HEK293 (cell line): ENCODE measurements around the gene PFDN6.

ENCODE experiments used
- CTCF ChIA-PET: fragments of 350-600 bp; formaldehyde crosslinking; extraction: SDS; loops from one replicate; lab custom pipeline; 2021; ENCODE audit warnings: antibody characterized with exemption; lab: Yijun Ruan, JAX
- POLR2A ChIA-PET: fragments of 300-600 bp; formaldehyde crosslinking; extraction: SDS; loops from one replicate; lab custom pipeline; 2020; ENCODE audit warnings: antibody characterized with exemption, inconsistent platforms; lab: Yijun Ruan, JAX
- H3K27ac ChIP-seq: fragments of 200-500 bp; sonication (Bioruptor generic); 2 replicates; pipeline ENCODE4 v1.5.1; 2014; ENCODE audit warnings: low read depth, low read length, control low read depth, inconsistent platforms; ENCODE audit errors: extremely low read depth
- H3K36me3 ChIP-seq, 2 experiments: fragments of 200-500 bp in 1 of 2; sonication (Bioruptor generic) in 1 of 2; 1 replicate in 1 of 2; 2 replicates in 1 of 2; pipeline ENCODE4 v1.5.1; 2014 to 2017; ENCODE audit warnings: inconsistent platforms in 2 of 2, low read length in 2 of 2; ENCODE audit not compliant: control insufficient read depth in 2 of 2, insufficient read depth in 1 of 2
- H3K4me1 ChIP-seq: fragments of 200-500 bp; sonication (Bioruptor generic); 2 replicates; pipeline ENCODE4 v1.5.1; 2014; ENCODE audit warnings: mild to moderate bottlenecking, low read length, inconsistent platforms; ENCODE audit not compliant: control insufficient read depth, insufficient read depth
- H3K4me3 ChIP-seq: 2 replicates; pipeline ENCODE4 v1.5.1; 2011; ENCODE audit warnings: low read depth, mild to moderate bottlenecking, control low read depth, low read length, moderate library complexity
- H3K9me3 ChIP-seq: fragments of 200-500 bp; sonication (Bioruptor generic); 2 replicates; pipeline ENCODE4 v1.5.1; 2014; ENCODE audit warnings: low read depth, low read length, inconsistent platforms; ENCODE audit not compliant: control insufficient read depth, insufficient read depth
- IKZF3 ChIP-seq: fragments of 450-650 bp; IDR thresholded peaks from 2 replicates; pipeline ENCODE4 v1.5.0; 2018; ENCODE audit warnings: missing biosample characterization, mild to moderate bottlenecking, missing genetic modification characterization, moderate library complexity
- PRDM1 ChIP-seq: fragments of 450-650 bp; formaldehyde crosslinking; IDR thresholded peaks from 2 replicates; pipeline ENCODE4; 2016; ENCODE audit warnings: missing biosample characterization, missing genetic modification characterization
- ZEB2 ChIP-seq: fragments of 450-650 bp; formaldehyde crosslinking; IDR thresholded peaks from 2 replicates; pipeline ENCODE4 v1.5.1; 2016; ENCODE audit warnings: missing biosample characterization, missing genetic modification characterization
- ZFP69B ChIP-seq: fragments of 450-650 bp; formaldehyde crosslinking; IDR thresholded peaks from 2 replicates; pipeline ENCODE4 v1.5.1; 2016; ENCODE audit warnings: missing biosample characterization, missing genetic modification characterization
- ZNF211 ChIP-seq: fragments of 450-650 bp; formaldehyde crosslinking; IDR thresholded peaks from 2 replicates; pipeline ENCODE4 v1.5.1; 2016; ENCODE audit warnings: low read depth, missing biosample characterization, missing genetic modification characterization
- ZNF274 ChIP-seq, 2 experiments: fragments of 200-500 bp in 1 of 2; fragments of 450-650 bp in 1 of 2; sonication (Bioruptor generic) in 1 of 2; formaldehyde crosslinking in 1 of 2; IDR thresholded peaks; 2 replicates each; pipeline versions ENCODE4 v1.5.1 to v1.6.1; 2014 to 2016; ENCODE audit warnings: borderline replicate concordance in 1 of 2, inconsistent platforms in 1 of 2, low read length in 1 of 2, missing biosample characterization in 1 of 2, missing genetic modification characterization in 1 of 2
- ZNF311 ChIP-seq: fragments of 450-650 bp; formaldehyde crosslinking; IDR thresholded peaks from 2 replicates; pipeline ENCODE4 v1.5.1; 2017; ENCODE audit warnings: missing biosample characterization, missing genetic modification characterization, borderline replicate concordance
- ZNF391 ChIP-seq: fragments of 450-650 bp; formaldehyde crosslinking; IDR thresholded peaks from 2 replicates; pipeline ENCODE4 v1.5.1; 2016; ENCODE audit warnings: low read depth, missing biosample characterization, missing genetic modification characterization, borderline replicate concordance
- ZNF48 ChIP-seq: fragments of 450-650 bp; formaldehyde crosslinking; IDR thresholded peaks from 2 replicates; pipeline ENCODE4 v1.5.1; 2016; ENCODE audit warnings: missing biosample characterization, missing genetic modification characterization
- ZNF488 ChIP-seq: fragments of 450-650 bp; formaldehyde crosslinking; IDR thresholded peaks from 2 replicates; pipeline ENCODE4 v1.5.1; 2016; ENCODE audit warnings: missing biosample characterization, missing genetic modification characterization
- ZNF529 ChIP-seq: fragments of 450-650 bp; formaldehyde crosslinking; IDR thresholded peaks from 2 replicates; pipeline ENCODE4 v1.5.1; 2017; ENCODE audit warnings: missing genetic modification characterization, missing biosample characterization; ENCODE audit not compliant: insufficient replicate concordance
- ZNF561 ChIP-seq: fragments of 450-650 bp; IDR thresholded peaks from 2 replicates; pipeline ENCODE4 v1.5.1; 2018; ENCODE audit warnings: missing biosample characterization, missing genetic modification characterization, borderline replicate concordance
- ZNF571 ChIP-seq: fragments of 450-650 bp; formaldehyde crosslinking; IDR thresholded peaks from 2 replicates; pipeline ENCODE4 v1.5.0; 2017; ENCODE audit warnings: missing biosample characterization, missing genetic modification characterization
- ZNF626 ChIP-seq: fragments of 450-650 bp; sonication (Bioruptor Pico); formaldehyde crosslinking; IDR thresholded peaks from 2 replicates; pipeline ENCODE4 v1.5.1; 2018; ENCODE audit warnings: missing biosample characterization, missing genetic modification characterization, inconsistent platforms
- ZNF658 ChIP-seq: fragments of 450-650 bp; formaldehyde crosslinking; IDR thresholded peaks from 2 replicates; pipeline ENCODE4; 2016; ENCODE audit warnings: missing biosample characterization, missing genetic modification characterization
- ZNF677 ChIP-seq: fragments of 450-650 bp; IDR thresholded peaks from 2 replicates; pipeline ENCODE4 v1.5.0; 2018; ENCODE audit warnings: missing biosample characterization, mild to moderate bottlenecking, missing genetic modification characterization, moderate library complexity
- ZNF747 ChIP-seq: fragments of 450-650 bp; formaldehyde crosslinking; IDR thresholded peaks from 2 replicates; pipeline ENCODE4 v1.5.1; 2016; ENCODE audit warnings: missing biosample characterization, missing genetic modification characterization
- ZNF768 ChIP-seq: fragments of 450-650 bp; formaldehyde crosslinking; IDR thresholded peaks from 2 replicates; pipeline ENCODE4 v1.5.1; 2018; ENCODE audit warnings: missing biosample characterization, mild to moderate bottlenecking, missing genetic modification characterization
- ZNF776 ChIP-seq: fragments of 450-650 bp; formaldehyde crosslinking; IDR thresholded peaks from 2 replicates; pipeline ENCODE4 v1.5.0; 2017; ENCODE audit warnings: missing biosample characterization, missing genetic modification characterization, borderline replicate concordance
- ZNF791 ChIP-seq: fragments of 450-650 bp; formaldehyde crosslinking; IDR thresholded peaks from 2 replicates; pipeline ENCODE4 v1.5.1; 2016; ENCODE audit warnings: missing biosample characterization, missing genetic modification characterization
- TF ChIP-seq, protein P1 (sequence below): fragments of 450-650 bp; formaldehyde crosslinking; IDR thresholded peaks from 2 replicates; pipeline ENCODE4 v1.5.1; 2016; ENCODE audit warnings: missing biosample characterization, missing genetic modification characterization
- TF ChIP-seq, protein P2 (sequence below): fragments of 450-650 bp; IDR thresholded peaks from 2 replicates; pipeline ENCODE4 v1.5.1; 2018; ENCODE audit warnings: missing biosample characterization, missing genetic modification characterization
- TF ChIP-seq, protein P3 (sequence below): fragments of 450-650 bp; formaldehyde crosslinking; IDR thresholded peaks from 2 replicates; pipeline ENCODE4 v1.5.1; 2016; ENCODE audit warnings: missing biosample characterization, missing genetic modification characterization
- TF ChIP-seq, protein P4 (sequence below): fragments of 450-650 bp; formaldehyde crosslinking; IDR thresholded peaks from 2 replicates; pipeline ENCODE4 v1.5.1; 2016; ENCODE audit warnings: missing biosample characterization, missing genetic modification characterization

Gene PFDN6

DNA sequence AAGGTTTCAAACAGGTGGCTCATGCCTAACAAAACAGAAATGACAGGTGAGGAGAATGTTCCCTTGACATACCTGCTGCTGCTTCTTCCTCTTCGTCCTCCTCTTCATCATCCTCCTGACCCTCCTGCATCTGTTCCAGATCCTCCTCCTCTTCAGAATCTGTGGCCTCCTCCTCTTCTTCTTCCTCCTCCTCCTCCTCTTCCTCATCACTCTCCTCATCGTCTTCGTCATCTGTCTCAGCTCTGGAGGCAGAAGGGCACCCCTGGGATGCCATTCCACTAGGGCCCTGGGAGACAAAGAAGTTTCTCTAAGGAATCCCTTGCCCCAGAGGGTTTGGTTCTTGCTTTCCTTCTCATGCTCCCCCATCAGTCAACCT lies 30.5 kb downstream of the PFDN6 start (continued):
- TF ChIP-seq ZNF571 (tag by site-specific recombination) (no peak), ZNF658 (tag by site-specific recombination) (no peak)
- TF ChIP-seq, protein P1, sequence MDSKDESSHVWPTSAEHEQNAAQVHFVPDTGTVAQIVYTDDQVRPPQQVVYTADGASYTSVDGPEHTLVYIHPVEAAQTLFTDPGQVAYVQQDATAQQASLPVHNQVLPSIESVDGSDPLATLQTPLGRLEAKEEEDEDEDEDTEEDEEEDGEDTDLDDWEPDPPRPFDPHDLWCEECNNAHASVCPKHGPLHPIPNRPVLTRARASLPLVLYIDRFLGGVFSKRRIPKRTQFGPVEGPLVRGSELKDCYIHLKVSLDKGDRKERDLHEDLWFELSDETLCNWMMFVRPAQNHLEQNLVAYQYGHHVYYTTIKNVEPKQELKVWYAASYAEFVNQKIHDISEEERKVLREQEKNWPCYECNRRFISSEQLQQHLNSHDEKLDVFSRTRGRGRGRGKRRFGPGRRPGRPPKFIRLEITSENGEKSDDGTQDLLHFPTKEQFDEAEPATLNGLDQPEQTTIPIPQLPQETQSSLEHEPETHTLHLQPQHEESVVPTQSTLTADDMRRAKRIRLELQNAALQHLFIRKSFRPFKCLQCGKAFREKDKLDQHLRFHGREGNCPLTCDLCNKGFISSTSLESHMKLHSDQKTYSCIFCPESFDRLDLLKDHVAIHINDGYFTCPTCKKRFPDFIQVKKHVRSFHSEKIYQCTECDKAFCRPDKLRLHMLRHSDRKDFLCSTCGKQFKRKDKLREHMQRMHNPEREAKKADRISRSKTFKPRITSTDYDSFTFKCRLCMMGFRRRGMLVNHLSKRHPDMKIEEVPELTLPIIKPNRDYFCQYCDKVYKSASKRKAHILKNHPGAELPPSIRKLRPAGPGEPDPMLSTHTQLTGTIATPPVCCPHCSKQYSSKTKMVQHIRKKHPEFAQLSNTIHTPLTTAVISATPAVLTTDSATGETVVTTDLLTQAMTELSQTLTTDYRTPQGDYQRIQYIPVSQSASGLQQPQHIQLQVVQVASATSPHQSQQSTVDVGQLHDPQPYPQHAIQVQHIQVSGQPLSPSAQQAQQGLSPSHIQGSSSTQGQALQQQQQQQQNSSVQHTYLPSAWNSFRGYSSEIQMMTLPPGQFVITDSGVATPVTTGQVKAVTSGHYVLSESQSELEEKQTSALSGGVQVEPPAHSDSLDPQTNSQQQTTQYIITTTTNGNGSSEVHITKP: no peak
- TF ChIP-seq, protein P2, sequence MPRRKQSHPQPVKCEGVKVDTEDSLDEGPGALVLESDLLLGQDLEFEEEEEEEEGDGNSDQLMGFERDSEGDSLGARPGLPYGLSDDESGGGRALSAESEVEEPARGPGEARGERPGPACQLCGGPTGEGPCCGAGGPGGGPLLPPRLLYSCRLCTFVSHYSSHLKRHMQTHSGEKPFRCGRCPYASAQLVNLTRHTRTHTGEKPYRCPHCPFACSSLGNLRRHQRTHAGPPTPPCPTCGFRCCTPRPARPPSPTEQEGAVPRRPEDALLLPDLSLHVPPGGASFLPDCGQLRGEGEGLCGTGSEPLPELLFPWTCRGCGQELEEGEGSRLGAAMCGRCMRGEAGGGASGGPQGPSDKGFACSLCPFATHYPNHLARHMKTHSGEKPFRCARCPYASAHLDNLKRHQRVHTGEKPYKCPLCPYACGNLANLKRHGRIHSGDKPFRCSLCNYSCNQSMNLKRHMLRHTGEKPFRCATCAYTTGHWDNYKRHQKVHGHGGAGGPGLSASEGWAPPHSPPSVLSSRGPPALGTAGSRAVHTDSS (tag by site-specific recombination): peak; percentile 100

GRCh38 chr6:33320315-33321181 lies 31.1 kb downstream of the PFDN6 start:
- ChIA-PET POLR2A (interaction anchor here (1.0 to 1.9 kb wide), 7 partner anchors 21 to 349 kb away, joined by 3 to 13 read pairs (median 4); partner anchors contain the start of genes B3GALT4, PFDN6, PHF1 and RGL2), CTCF (interaction anchor here (0.6 to 2.9 kb wide), 5 partner anchors 17 to 198 kb away, joined by 3 to 21 read pairs (median 4); partner anchors contain the start of gene RGL2)
- Histone ChIP-seq H3K9me3 (no peaks in the 10 kb centered on the region), H3K4me3 (no peak overlapping the region; the same call in 1 of the 2 replicates), H3K27ac (0 out of 2 replicates have a peak overlapping the region, but pooled peaks have one; percentile 18), H3K36me3 (peaks cover 14 to 41% of the 10 kb centered on the region in 2 experiments), H3K4me1 (peaks cover 20% of the 10 kb centered on the region)
- no peak for TF ChIP-seq ZNF211
- TF ChIP-seq ZNF529 (tag by site-specific recombination): no peak
- no peak for TF ChIP-seq ZNF274 (IDR thresholded peaks at IDR 0.05; ENCODE audit: low read length)
- TF ChIP-seq ZNF274 (tag by site-specific recombination; IDR thresholded peaks at IDR 0.05; ENCODE audit: borderline replicate concordance): no peak
- TF ChIP-seq ZNF626 (tag by site-specific recombination): no peak
- TF ChIP-seq ZNF488 (tag by site-specific recombination): no peak
- TF ChIP-seq PRDM1: no peak
- TF ChIP-seq ZNF561 (tag by site-specific recombination): no peak
- no peak for TF ChIP-seq ZNF48
- TF ChIP-seq ZNF768 (tag by site-specific recombination): no peak
- TF ChIP-seq ZFP69B (tag by site-specific recombination): peak; percentile 46; the same call in 1 of the 2 replicates
- TF ChIP-seq ZNF791: no peak
- TF ChIP-seq ZNF391 (tag by site-specific recombination): no peak
- no peak for TF ChIP-seq ZNF776
- TF ChIP-seq, protein P3, sequence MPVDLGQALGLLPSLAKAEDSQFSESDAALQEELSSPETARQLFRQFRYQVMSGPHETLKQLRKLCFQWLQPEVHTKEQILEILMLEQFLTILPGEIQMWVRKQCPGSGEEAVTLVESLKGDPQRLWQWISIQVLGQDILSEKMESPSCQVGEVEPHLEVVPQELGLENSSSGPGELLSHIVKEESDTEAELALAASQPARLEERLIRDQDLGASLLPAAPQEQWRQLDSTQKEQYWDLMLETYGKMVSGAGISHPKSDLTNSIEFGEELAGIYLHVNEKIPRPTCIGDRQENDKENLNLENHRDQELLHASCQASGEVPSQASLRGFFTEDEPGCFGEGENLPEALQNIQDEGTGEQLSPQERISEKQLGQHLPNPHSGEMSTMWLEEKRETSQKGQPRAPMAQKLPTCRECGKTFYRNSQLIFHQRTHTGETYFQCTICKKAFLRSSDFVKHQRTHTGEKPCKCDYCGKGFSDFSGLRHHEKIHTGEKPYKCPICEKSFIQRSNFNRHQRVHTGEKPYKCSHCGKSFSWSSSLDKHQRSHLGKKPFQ: no peak
- no peak for TF ChIP-seq ZNF747 (tag by site-specific recombination)
- TF ChIP-seq ZEB2 (tag by site-specific recombination): peak; percentile 97
- no peak; the same call in 1 of the 2 replicates for TF ChIP-seq IKZF3 (tag by site-specific recombination)
- TF ChIP-seq ZNF677: no peak
- no peak for TF ChIP-seq ZNF311 (tag by site-specific recombination)
- TF ChIP-seq, protein P4, sequence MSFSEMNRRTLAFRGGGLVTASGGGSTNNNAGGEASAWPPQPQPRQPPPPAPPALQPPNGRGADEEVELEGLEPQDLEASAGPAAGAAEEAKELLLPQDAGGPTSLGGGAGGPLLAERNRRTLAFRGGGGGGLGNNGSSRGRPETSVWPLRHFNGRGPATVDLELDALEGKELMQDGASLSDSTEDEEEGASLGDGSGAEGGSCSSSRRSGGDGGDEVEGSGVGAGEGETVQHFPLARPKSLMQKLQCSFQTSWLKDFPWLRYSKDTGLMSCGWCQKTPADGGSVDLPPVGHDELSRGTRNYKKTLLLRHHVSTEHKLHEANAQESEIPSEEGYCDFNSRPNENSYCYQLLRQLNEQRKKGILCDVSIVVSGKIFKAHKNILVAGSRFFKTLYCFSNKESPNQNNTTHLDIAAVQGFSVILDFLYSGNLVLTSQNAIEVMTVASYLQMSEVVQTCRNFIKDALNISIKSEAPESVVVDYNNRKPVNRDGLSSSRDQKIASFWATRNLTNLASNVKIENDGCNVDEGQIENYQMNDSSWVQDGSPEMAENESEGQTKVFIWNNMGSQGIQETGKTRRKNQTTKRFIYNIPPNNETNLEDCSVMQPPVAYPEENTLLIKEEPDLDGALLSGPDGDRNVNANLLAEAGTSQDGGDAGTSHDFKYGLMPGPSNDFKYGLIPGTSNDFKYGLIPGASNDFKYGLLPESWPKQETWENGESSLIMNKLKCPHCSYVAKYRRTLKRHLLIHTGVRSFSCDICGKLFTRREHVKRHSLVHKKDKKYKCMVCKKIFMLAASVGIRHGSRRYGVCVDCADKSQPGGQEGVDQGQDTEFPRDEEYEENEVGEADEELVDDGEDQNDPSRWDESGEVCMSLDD (tag by site-specific recombination): peak; percentile 33; the same call in 1 of the 2 replicates
